ENCODE data around the gene CFAP299. TPM values are rescaled to one million over a fixed set of nuclear protein-coding genes. Genes with fewer than 3 reads are reported as not detected.

Gene CFAP299
- total and polyA plus RNA-seq, 9 of the 15 experiments (the other 6 are each of a cell fraction or from before 2014, with no cell fraction given): 0.09 to 3.0 (median 0.76) TPM

- intact Hi-C loops (cut with micrococcal nuclease): no loop called here
- H3K9me1 ChIP-seq (ENCODE audit: control insufficient read depth, insufficient read depth, low read length): no peaks in the 10 kb centered on the region
- H3K9me3 ChIP-seq (replicated peaks; ENCODE audit: control insufficient read depth, insufficient read depth, low read depth, low read length): no peaks in the 10 kb centered on the region
- H3K4me1 ChIP-seq (replicated peaks in 1 of 2; ENCODE audit: control insufficient read depth in 2 of 2, insufficient read depth in 2 of 2, low read length in 2 of 2): no peaks in the 10 kb centered on the region
- H3K4me3 ChIP-seq: no peak overlapping the region
- ChIA-PET POLR2A (no interaction called here), CTCF (ENCODE audit: low intra/inter-chr PET ratio) (no interaction called here)
- H3K9ac ChIP-seq (ENCODE audit: insufficient read depth in 1 of 2, low read depth in 2 of 2, low read length in 2 of 2): no peak overlapping the region
- no peak for FAIRE-seq
- in situ Hi-C loops (cut with MboI): no loop called here
- no peak overlapping the region for H3K27ac ChIP-seq (ENCODE audit: extremely low read depth, low read depth, low read length)
- H3K79me2 ChIP-seq (ENCODE audit: control insufficient read depth, insufficient read depth, low read length): no peaks in the 10 kb centered on the region
- no peaks in the 10 kb centered on the region for H4K20me1 ChIP-seq (replicated peaks; ENCODE audit: control insufficient read depth, insufficient read depth, low read length)
- H3K4me2 ChIP-seq (ENCODE audit: insufficient read depth, low read length): no peak overlapping the region
- no TSS peak for BruUV-seq (replicated peaks)
- DNase-seq (ENCODE audit: extremely low read depth in 1 of 4, low spot score in 3 of 4): no peak
- H3K27me3 ChIP-seq (ENCODE audit: control insufficient read depth in 2 of 2, insufficient read depth in 2 of 2, low read length in 2 of 2): no peaks in the 10 kb centered on the region
- H3K36me3 ChIP-seq (ENCODE audit: control insufficient read depth, insufficient read depth, low read length): no peaks in the 10 kb centered on the region
- ATAC-seq: no peak
- H2AFZ ChIP-seq (ENCODE audit: low read depth, low read length): no peak overlapping the region
- no peak for TF ChIP-seq MAFF (IDR thresholded peaks at IDR 0.05; ENCODE audit: low read length)
- no peak for TF ChIP-seq ZBTB5 (IDR thresholded peaks at IDR 0.05)
- TF ChIP-seq ZNF174 (CRISPR knock-in tag; IDR thresholded peaks at IDR 0.05): no peak
- no peak for TF ChIP-seq ELK3 (CRISPR knock-in tag; IDR thresholded peaks at IDR 0.05)
- TF ChIP-seq ZNF586 (CRISPR knock-in tag; conservative IDR thresholded peaks at IDR 0.05): no peak
- no peak for TF ChIP-seq ZNF717 (CRISPR knock-in tag; IDR thresholded peaks at IDR 0.05)
- TF ChIP-seq ZBED1 (IDR thresholded peaks at IDR 0.05): no peak
- no peak for TF ChIP-seq LARP7 (IDR thresholded peaks at IDR 0.05)
- no peak for TF ChIP-seq ZNF316 (IDR thresholded peaks at IDR 0.05)
- TF ChIP-seq BHLHE40 (IDR thresholded peaks at IDR 0.05; ENCODE audit: low read length): no peak
- no peak for TF ChIP-seq ZBTB40 (IDR thresholded peaks at IDR 0.05)
- TF ChIP-seq ZBTB40 (CRISPR knock-in tag; IDR thresholded peaks at IDR 0.05): no peak
These were observed 342.9 kb downstream of the CFAP299 start for GRCh38 chr4:80678413-80678812.

Data from K562 (cell line).